Cardiac muscle cell (in vitro differentiated cells and primary cell): ENCODE results near the gene NTN5. TPM values are rescaled to one million over a fixed set of nuclear protein-coding genes. Genes with fewer than 3 reads are reported as not detected.

ENCODE experiments used
- DNase-seq, 2 donors: peaks; one replicate each; pipeline versions ENCODE4 v3.0.0 to v3.0.0-alpha.2; 2010 to 2017; ENCODE audit warnings: low read depth in 1 of 2, low spot score in 1 of 2
- H3K27ac ChIP-seq: fragments of 200-600 bp; sonication (generic); 2 replicates; pipeline ENCODE4 v1.5.1; 2016
- H3K27me3 ChIP-seq: fragments of 200-600 bp; sonication (generic); 2 replicates; pipeline ENCODE4 v1.6.0; 2016; ENCODE audit warnings: control low read depth
- H3K36me3 ChIP-seq: fragments of 200-600 bp; sonication (generic); 2 replicates; pipeline ENCODE4 v1.5.1; 2016; ENCODE audit warnings: control low read depth
- H3K4me1 ChIP-seq: fragments of 200-600 bp; sonication (generic); 2 replicates; pipeline ENCODE4 v1.8.1; 2017; ENCODE audit warnings: low read depth, mild to moderate bottlenecking, mixed run types
- H3K4me3 ChIP-seq: fragments of 200-600 bp; sonication (generic); 2 replicates; pipeline ENCODE4 v1.5.1; 2016; ENCODE audit warnings: mild to moderate bottlenecking
- H3K9me3 ChIP-seq: fragments of 200-600 bp; sonication (generic); 2 replicates; pipeline ENCODE4 v1.5.1; 2017; ENCODE audit warnings: low read depth, mild to moderate bottlenecking, control low read depth
- CTCF ChIP-seq: IDR thresholded peaks from 2 replicates; pipeline ENCODE4 v1.5.1; 2012; ENCODE audit warnings: low read depth, mild to moderate bottlenecking, low read length
- polyA plus RNA-seq: library from polyadenylated mRNA; unstranded; fragments of >200 nt; fragmentation: Nextera tagmentation; extraction: Ambion mirVana; gene quantifications from 2 replicates; pipeline ENCODE4 v1.2.1, GENCODE V29; 2016
- total RNA-seq: library from RNA; depleted of rRNA; stranded (reverse); fragments of >200 nt; gene quantifications from 2 replicates; pipeline ENCODE4 v1.2.3, GENCODE V29; 2016

The NTN5 gene
- total and polyA plus RNA-seq, 2 experiments from 2014 or later, result 4.1 TPM; not detected in 1

- no peak for DNase-seq
- Histone ChIP-seq H3K9me3 (no peaks in the 10 kb centered on the region), H3K36me3 (no peaks in the 10 kb centered on the region), H3K4me1 (peaks cover 8% of the 10 kb centered on the region), H3K27me3 (no peaks in the 10 kb centered on the region), H3K27ac (no peak overlapping the region), H3K4me3 (no peak overlapping the region)
- TF ChIP-seq CTCF, result no peak
Observed at GRCh38 chr19:48625891-48626327, 46.9 kb downstream of the NTN5 start.

GRCh38 chr19:48624791-48625723, 47.8 kb downstream of the NTN5 start:
- peak overlapping the region; percentile 55 for H3K27ac ChIP-seq
- no peaks in the 10 kb centered on the region for H3K9me3 ChIP-seq
- TF ChIP-seq CTCF, result no peak
- no peaks in the 10 kb centered on the region for H3K36me3 ChIP-seq
- H3K4me3 ChIP-seq, result peak overlapping the region; percentile 62
- peaks cover 8% of the 10 kb centered on the region for H3K4me1 ChIP-seq
- no peaks in the 10 kb centered on the region for H3K27me3 ChIP-seq
- DNase-seq, result peak in 1 of 2 donors; percentile 23

GRCh38 chr19:48624067-48624594, 48.7 kb downstream of the NTN5 start:
- peak; percentile 99 for DNase-seq
- no peak for TF ChIP-seq CTCF
- Histone ChIP-seq H3K4me1 (peaks cover 8% of the 10 kb centered on the region), H3K27me3 (no peaks in the 10 kb centered on the region), H3K9me3 (no peaks in the 10 kb centered on the region), H3K36me3 (no peaks in the 10 kb centered on the region), H3K4me3 (peak overlapping the region; percentile 62), H3K27ac (peak overlapping the region; percentile 80)

GRCh38 chr19:48623556-48624066, 49.2 kb downstream of the NTN5 start:
- H3K36me3 ChIP-seq, result no peaks in the 10 kb centered on the region
- H3K27me3 ChIP-seq, result no peaks in the 10 kb centered on the region
- peak overlapping the region; percentile 80 for H3K27ac ChIP-seq
- TF ChIP-seq CTCF, result no peak
- no peaks in the 10 kb centered on the region for H3K9me3 ChIP-seq
- DNase-seq, result no peak
- peak overlapping the region; percentile 18 for H3K4me3 ChIP-seq
- H3K4me1 ChIP-seq, result peaks cover 8% of the 10 kb centered on the region

GRCh38 chr19:48619692-48620585, 52.9 kb downstream of the NTN5 start:
- peaks cover 13% of the 10 kb centered on the region for H3K4me1 ChIP-seq

More at GRCh38 chr19:48619692-48620585, 52.9 kb downstream of the NTN5 start:
- peaks cover 24% of the 10 kb centered on the region for H3K36me3 ChIP-seq
- peak overlapping the region; percentile 26 for H3K4me3 ChIP-seq
- no peaks in the 10 kb centered on the region for H3K9me3 ChIP-seq
- H3K27ac ChIP-seq, result peak overlapping the region; percentile 88
- TF ChIP-seq CTCF, result no peak
- no peaks in the 10 kb centered on the region for H3K27me3 ChIP-seq
- peak in 1 of 2 donors; percentile 39 for DNase-seq
